ENCODE measurements around the gene ZP3.
"Not testable (repeated sequence)": the region's sequence is repeated elsewhere in the genome, so short reads cannot be mapped to it uniquely, and the experiment has no call there.

DNA sequence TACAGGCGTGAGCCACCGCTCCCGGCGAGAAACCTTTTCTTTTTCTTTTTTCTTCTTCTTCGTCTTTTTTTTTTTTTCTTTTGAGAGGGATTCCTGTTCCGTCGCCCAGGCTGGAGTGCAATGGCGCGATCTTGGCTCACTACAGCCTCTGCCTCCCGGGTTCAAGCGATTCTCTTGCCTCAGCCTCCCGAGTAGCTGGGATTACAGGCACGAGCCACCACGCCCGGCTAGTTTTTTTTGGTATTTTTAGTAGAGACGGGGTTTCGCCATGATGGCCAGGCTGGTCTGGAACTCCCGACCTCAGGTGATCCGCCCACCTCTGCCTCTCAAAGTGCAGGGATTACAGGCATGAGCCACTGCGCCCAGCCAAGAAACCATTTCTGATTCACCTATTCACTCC lies 36.0 kb downstream of the ZP3 start:
- TF ChIP-seq, protein P1, sequence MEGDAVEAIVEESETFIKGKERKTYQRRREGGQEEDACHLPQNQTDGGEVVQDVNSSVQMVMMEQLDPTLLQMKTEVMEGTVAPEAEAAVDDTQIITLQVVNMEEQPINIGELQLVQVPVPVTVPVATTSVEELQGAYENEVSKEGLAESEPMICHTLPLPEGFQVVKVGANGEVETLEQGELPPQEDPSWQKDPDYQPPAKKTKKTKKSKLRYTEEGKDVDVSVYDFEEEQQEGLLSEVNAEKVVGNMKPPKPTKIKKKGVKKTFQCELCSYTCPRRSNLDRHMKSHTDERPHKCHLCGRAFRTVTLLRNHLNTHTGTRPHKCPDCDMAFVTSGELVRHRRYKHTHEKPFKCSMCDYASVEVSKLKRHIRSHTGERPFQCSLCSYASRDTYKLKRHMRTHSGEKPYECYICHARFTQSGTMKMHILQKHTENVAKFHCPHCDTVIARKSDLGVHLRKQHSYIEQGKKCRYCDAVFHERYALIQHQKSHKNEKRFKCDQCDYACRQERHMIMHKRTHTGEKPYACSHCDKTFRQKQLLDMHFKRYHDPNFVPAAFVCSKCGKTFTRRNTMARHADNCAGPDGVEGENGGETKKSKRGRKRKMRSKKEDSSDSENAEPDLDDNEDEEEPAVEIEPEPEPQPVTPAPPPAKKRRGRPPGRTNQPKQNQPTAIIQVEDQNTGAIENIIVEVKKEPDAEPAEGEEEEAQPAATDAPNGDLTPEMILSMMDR (IDR thresholded peaks at IDR 0.05): not testable (repeated sequence)
- TF ChIP-seq ZFX (IDR thresholded peaks at IDR 0.05; ENCODE audit: borderline replicate concordance): not testable (repeated sequence)
